ENCODE data around the gene TTLL12. TPM values are rescaled to one million over a fixed set of nuclear protein-coding genes. Genes with fewer than 3 reads are reported as not detected.

The TTLL12 gene
- total RNA-seq, 4 donors from 2014 or later, result 65.9 to 85.5 (median 72.8) TPM

DNA sequence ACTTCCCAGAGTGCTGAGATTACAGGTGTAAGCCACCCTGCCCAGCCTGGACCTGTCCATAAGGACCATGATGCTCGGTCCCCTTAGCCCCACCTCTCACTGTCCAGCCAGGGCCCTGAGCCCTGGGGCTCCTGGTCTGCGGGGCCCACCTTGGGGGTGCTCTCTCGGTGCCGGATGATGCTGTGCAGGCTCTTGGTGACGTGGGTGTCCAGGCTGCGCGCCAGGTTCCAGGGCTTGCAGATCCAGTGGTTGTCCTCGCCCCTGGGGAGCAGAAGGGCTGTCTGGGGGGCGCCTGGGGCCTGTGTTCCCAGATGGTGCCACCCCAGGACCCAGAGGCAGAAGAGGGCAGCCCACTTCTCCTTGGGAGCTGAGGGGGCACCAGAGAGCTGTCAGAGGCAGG is 13.4 kb downstream of the TTLL12 start:
- intact Hi-C loops (cut with DNase I; ENCODE audit: low total_unique reads), result no loop called here
- TF ChIP-seq, protein P1, sequence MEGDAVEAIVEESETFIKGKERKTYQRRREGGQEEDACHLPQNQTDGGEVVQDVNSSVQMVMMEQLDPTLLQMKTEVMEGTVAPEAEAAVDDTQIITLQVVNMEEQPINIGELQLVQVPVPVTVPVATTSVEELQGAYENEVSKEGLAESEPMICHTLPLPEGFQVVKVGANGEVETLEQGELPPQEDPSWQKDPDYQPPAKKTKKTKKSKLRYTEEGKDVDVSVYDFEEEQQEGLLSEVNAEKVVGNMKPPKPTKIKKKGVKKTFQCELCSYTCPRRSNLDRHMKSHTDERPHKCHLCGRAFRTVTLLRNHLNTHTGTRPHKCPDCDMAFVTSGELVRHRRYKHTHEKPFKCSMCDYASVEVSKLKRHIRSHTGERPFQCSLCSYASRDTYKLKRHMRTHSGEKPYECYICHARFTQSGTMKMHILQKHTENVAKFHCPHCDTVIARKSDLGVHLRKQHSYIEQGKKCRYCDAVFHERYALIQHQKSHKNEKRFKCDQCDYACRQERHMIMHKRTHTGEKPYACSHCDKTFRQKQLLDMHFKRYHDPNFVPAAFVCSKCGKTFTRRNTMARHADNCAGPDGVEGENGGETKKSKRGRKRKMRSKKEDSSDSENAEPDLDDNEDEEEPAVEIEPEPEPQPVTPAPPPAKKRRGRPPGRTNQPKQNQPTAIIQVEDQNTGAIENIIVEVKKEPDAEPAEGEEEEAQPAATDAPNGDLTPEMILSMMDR (IDR thresholded peaks at IDR 0.05), result no peak
- no peak for TF ChIP-seq POLR2A (IDR thresholded peaks at IDR 0.05)
- H3K4me3 ChIP-seq (ENCODE audit: low read depth, poor library complexity, severe bottlenecking), result no peak overlapping the region
- WGBS, 2 donors, result 93 to 96% methylated on average over 6 to 9 of the region's 9 CpGs
- no peak for DNase-seq (ENCODE audit: low spot score in 2 of 2)

DNA sequence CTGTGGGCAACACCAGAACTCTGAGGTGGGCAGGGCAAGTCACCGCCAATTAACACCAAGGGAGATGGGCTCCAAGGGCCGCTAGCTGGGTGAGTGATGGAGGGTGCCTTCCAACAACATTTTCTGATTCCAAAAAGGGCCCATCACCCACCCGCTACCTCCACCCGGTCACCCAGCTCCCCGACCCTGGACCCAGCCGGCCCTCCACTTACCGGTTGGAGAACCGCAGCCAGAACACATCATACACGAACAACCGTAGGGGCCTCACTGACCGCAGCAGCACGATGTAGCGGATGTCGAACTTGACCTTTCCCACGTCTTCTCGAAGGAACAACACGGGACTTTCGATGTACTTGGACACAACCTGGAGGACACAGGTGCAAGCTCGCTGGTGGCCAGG is 14.7 kb downstream of the TTLL12 start:
- 94% methylated on average over 19 of the region's 19 CpGs for WGBS, 2 donors
- TF ChIP-seq, protein P1 (IDR thresholded peaks at IDR 0.05), result no peak
- no peak for TF ChIP-seq POLR2A (IDR thresholded peaks at IDR 0.05)
- no peak for DNase-seq (ENCODE audit: low spot score in 2 of 2)
- intact Hi-C loops (cut with DNase I; ENCODE audit: low total_unique reads), result no loop called here
- no peak overlapping the region for H3K4me3 ChIP-seq (ENCODE audit: low read depth, poor library complexity, severe bottlenecking)

DNA sequence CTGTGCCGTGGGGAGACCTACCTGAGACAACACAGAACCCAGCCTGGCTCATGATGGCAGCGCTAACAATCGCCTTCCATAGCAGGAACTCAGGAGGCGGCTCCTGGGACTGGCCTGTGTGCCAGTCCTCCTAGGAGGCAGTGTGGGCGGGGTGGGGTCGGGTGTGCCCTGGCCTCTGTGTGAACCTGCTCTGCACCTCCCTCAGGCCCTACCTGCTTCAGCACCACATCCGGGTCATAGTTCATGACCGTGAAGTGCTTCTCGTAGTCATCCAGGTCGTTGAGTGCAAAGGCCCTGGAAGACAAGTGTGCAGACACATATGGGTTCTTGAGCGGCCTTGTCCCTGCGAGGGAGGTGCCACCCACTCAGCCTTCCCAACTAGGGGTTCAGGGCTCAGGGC is 15.3 kb downstream of the TTLL12 start:
- no peak for DNase-seq (ENCODE audit: low spot score in 2 of 2)
- no peak overlapping the region for H3K4me3 ChIP-seq (ENCODE audit: low read depth, poor library complexity, severe bottlenecking)
- 68 to 81% methylated on average over 8 to 9 of the region's 12 CpGs for WGBS, 2 donors
- no peak for TF ChIP-seq POLR2A (IDR thresholded peaks at IDR 0.05)
- TF ChIP-seq, protein P1 (IDR thresholded peaks at IDR 0.05), result no peak
- intact Hi-C loops (cut with DNase I; ENCODE audit: low total_unique reads), result no loop called here

DNA sequence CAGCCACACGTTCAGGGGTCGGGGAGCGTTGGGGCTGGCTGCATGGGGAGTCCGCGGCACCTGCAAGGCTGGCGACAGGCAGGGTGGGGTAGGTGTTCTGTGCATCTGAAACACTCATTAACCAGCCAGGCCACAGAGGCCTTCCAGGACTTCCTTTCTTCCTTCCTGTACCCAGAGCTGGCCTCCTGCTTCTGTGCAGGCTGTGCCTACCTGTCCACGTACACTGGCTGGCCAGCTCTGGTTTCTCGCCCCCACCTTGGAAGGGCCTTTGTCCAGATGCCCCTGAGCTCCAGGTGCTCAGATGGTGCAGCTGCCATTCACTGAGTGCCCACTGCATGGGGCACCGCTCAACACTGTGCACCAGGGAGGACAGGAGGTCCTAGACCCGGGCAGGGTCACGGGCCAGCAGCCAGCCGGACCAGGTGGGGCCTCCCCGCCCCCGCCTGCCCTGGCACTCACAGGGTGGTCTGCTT is 15.9 kb downstream of the TTLL12 start:
- DNase-seq (ENCODE audit: low spot score in 2 of 2), result no peak
- H3K4me3 ChIP-seq (ENCODE audit: low read depth, poor library complexity, severe bottlenecking), result no peak overlapping the region
- WGBS, 2 donors, result 83 to 86% methylated on average over 7 to 14 of the region's 14 CpGs
- intact Hi-C loops (cut with DNase I; ENCODE audit: low total_unique reads), result no loop called here
- TF ChIP-seq POLR2A (IDR thresholded peaks at IDR 0.05), result no peak
- TF ChIP-seq, protein P1 (IDR thresholded peaks at IDR 0.05), result no peak

DNA sequence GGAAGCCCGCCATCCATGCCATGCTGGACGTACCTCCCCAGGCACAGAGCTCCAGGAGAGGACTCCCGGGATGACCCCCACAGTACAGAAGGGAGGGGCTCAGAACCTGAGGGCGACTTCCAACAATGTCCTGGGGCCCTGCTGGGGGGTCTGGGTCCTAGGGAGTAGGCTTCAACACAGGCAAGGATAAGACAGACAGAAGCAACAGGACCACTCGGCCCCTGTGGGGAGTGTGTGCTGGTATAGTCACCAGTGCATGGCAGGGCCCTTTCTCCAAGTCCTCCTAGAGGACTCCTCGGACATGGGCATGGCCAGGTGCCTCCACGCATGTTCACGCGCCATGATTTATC is 16.8 kb downstream of the TTLL12 start:
- H3K4me3 ChIP-seq (ENCODE audit: low read depth, poor library complexity, severe bottlenecking), result no peak overlapping the region
- no peak for DNase-seq (ENCODE audit: low spot score in 2 of 2)
- TF ChIP-seq POLR2A (IDR thresholded peaks at IDR 0.05), result no peak
- TF ChIP-seq, protein P1 (IDR thresholded peaks at IDR 0.05), result no peak
- intact Hi-C loops (cut with DNase I; ENCODE audit: low total_unique reads), result no loop called here
- WGBS, 2 donors, result 86 to 92% methylated on average over 9 of the region's 9 CpGs

Measured in lower leg skin (tissue), 4 donors.